Measurements from ENCODE around the gene FERMT3.

The FERMT3 gene

GRCh38 chr11:64186492-64187165 is 19.9 kb upstream of the FERMT3 start:
- DNase-seq, result no peak

DNA sequence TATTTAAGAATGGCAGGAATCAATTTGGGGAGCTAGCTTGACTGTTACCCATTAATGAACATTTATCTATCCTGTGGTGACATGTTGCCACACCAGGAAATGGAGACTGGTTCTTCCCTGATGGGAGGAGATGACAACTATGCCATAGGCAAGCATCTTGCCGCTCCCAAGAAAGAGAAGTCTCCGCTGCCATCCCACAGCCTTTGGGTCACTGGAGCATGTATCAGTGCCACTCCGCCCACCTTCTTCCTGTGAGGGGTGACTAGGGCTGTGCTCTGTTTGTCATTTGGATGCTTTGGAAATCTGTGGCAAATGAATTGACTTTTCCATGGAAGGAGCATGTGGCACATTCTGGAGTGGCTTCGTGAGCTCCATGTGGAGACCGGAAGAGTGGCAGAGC is 14.1 kb upstream of the FERMT3 start:
- DNase-seq, result no peak

DNA sequence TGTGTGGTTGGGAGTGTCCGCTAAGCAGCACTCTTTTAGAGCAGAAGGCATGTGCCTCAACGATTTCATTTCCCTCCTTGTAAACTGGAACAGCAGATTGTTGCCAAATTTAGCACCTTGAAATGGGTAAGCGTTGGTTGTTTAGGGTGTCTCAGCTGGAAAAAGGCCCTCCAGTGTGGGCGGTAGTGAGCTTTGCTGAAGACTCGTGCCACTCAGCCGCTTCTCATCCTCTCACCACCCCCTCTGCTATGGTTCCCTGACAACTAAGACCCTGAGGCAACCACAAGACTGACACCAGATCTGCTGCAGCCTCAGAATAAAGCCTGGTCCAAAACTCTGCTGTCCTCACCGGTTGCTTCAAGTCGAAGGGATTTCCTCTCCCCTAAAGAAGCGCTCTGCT is 9.9 kb upstream of the FERMT3 start:
- no peak for DNase-seq

GRCh38 chr11:64198511-64198910 is 8.0 kb upstream of the FERMT3 start:
- no peak for DNase-seq

- no peak for DNase-seq
Observed at GRCh38 chr11:64201543-64201942, 5.0 kb upstream of the FERMT3 start.

- no peak for DNase-seq
Observed at GRCh38 chr11:64202992-64203391, 3.5 kb upstream of the FERMT3 start.

GRCh38 chr11:64203421-64204079 is 3.0 kb upstream of the FERMT3 start:
- no peak for DNase-seq

- DNase-seq, result no peak
Observed at GRCh38 chr11:64204080-64204440, 2.5 kb upstream of the FERMT3 start.

GRCh38 chr11:64204464-64204989 is 2.0 kb upstream of the FERMT3 start:
- DNase-seq, result peak; percentile 71

GRCh38 chr11:64207256-64208085 is 950 bp downstream of the FERMT3 start:
- DNase-seq, result no peak

DNA sequence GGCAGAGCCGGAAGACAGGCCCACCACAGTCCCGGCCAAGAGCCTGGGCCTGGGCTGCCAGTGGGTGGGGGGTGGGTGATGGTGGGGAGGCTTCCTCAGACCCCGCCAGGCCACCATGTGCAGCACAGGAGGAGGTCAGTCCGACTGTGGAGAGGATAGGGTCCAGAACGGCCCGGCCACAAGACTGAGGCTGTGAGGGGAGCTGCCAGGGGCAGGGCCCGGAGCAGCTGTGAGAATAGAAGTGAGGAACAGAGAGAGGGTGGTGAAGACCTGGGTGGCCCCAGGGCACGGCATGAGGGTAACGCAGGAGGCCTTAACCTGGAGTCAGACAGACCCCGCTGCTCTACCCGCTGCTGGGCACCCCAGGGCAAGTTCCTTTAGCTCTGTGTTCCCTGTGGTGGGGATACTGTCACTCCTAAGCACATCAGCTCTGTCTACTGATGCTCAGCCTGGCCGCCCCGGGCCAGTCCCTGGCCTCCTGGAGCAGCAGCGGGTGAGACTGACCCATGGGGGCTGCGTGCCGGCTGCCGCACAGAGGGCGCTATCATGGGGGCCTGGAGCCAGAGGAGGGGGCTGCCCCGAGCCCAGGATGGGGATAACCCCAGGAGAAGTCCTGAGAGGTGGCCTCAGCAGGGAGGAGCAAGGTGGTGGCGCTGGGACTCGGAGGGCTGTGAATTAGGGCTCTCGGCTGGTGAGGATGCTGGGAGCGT is 1.7 kb downstream of the FERMT3 start:
- no peak for DNase-seq

- no peak for DNase-seq
Observed at GRCh38 chr11:64208796-64209562, 2.5 kb downstream of the FERMT3 start.

- DNase-seq, result no peak
Observed at GRCh38 chr11:64209563-64209843, 3.0 kb downstream of the FERMT3 start.

- DNase-seq, result no peak
Observed at GRCh38 chr11:64210301-64211020, 3.9 kb downstream of the FERMT3 start.

DNA sequence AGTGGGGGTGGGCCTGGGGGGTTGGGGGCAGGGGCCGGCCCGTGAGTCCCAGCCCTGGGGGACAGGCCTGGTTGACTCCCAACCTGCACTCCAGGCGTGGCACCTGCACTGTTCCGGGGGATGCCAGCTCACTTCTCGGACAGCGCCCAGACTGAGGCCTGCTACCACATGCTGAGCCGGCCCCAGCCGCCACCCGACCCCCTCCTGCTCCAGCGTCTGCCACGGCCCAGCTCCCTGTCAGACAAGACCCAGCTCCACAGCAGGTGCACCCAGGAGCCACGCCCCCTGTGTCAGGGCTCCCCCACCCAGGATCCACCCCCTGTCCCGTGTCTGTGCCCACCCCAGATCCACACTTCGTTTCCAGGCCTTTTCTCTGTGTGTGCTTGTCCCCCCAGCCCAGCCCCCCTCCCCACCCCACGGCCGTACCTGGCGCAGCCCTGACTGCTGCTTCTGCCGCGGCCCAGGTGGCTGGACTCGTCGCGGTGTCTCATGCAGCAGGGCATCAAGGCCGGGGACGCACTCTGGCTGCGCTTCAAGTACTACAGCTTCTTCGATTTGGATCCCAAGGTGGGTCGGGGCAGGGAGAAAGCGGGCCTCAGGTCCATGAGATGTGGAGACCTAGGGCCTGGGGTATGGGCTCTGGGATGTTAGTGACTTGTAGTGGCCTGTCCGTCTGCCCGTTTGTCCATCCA is 4.8 kb downstream of the FERMT3 start:
- no peak for DNase-seq

- DNase-seq, result no peak
Observed at GRCh38 chr11:64216879-64217278, 10.4 kb downstream of the FERMT3 start.

- no peak for DNase-seq
Observed at GRCh38 chr11:64218628-64219353, 12.3 kb downstream of the FERMT3 start.

GRCh38 chr11:64219354-64219684 is 12.8 kb downstream of the FERMT3 start:
- DNase-seq, result no peak

DNA sequence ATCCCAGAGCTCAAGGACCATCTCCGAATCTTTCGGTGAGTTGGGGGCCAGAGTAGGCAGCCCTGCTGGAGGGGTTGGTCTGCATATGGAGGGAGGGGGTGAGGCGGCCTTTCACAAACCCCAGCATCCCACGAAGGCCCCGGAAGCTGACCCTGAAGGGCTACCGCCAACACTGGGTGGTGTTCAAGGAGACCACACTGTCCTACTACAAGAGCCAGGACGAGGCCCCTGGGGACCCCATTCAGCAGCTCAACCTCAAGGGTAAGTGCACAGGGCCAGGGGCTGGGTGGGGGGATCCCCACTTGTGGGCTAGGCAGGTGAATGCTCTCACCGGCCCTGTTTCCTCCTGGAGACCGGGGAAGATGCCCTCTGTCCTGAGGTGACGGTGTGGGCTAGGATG is 13.2 kb downstream of the FERMT3 start:
- no peak for DNase-seq

- DNase-seq, result no peak
Observed at GRCh38 chr11:64220271-64220670, 13.8 kb downstream of the FERMT3 start.

DNA sequence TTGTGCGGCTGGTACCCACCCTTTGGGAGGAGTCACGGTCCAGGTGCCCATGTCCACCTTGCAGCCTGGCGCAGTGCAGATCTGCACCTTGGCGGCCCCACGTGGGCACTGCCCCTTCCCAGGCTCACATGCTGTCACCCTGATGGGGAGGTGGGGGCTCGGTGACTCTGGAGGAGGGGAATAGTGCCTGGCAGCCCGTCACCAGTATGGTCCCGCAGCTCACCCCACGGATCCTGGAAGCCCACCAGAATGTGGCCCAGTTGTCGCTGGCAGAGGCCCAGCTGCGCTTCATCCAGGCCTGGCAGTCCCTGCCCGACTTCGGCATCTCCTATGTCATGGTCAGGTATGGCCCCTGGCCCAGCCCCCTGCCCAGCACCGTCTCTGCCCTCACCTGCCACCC is 14.3 kb downstream of the FERMT3 start:
- DNase-seq, result no peak
